Measurements from ENCODE around the gene PNRC2.
"Not testable (repeated sequence)": the region's sequence is repeated elsewhere in the genome, so short reads cannot be mapped to it uniquely, and the experiment has no call there.

The PNRC2 gene

GRCh38 chr1:23979881-23980727 lies 20.5 kb downstream of the PNRC2 start, which contains the start of gene SRSF10:
TSS of gene SRSF10 (minus strand) at chr1:23980327. CDS start at chr1:23980255, 72 bp downstream.
- intact Hi-C loops (cut with DNase I): loop anchor here (2.0 kb wide), 1 partner anchor 19 kb away; no protein-coding TSS in a partner anchor
- DNase-seq: peak; percentile 96 to 99 (median 98)

DNA sequence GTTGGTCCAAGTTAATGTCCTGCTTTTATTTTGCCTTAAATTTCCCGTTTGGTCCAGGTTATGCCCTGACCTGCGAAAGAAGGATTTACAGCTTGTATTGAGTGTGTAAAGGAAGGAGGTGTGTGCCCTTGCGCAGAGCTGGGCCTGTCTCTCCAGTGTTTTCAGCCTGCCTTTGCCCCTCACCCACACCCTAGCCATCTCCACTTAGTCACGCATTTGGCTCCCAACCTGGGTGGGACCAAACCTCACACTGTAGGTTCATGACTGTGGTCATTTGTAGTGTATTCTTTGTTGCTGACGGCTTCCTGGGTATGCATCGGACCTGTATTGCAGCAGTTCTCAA lies 21.1 kb downstream of the PNRC2 start:
- peak in 12 of 42 donors; percentile 7 to 34 (median 14) for DNase-seq
- intact Hi-C loops (cut with DNase I): loop anchor here (2.0 kb wide), 1 partner anchor 20 kb away; no protein-coding TSS in a partner anchor

GRCh38 chr1:23984417-23985186 lies 25.0 kb downstream of the PNRC2 start:
- no peak for DNase-seq
- intact Hi-C loops (cut with DNase I): no loop called here

DNA sequence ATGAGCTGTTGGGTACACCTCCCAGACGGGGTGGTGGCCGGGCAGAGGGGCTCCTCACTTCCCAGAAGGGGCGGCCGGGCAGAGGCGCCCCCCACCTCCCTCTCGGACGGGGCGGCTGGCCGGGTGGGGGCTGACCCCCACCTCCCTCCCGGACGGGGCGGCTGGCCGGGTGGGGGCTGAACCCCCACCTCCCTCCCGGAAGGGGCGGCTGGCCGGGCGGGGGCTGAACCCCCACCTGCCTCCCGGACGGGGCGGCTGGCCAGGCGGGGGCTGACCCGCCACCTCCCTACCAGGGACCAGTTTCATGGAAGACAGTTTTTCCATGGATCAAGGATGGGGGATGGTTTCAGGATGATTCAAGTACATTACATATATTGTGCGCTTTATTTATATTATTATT lies 27.4 kb downstream of the PNRC2 start:
- DNase-seq: not testable (repeated sequence)

DNA sequence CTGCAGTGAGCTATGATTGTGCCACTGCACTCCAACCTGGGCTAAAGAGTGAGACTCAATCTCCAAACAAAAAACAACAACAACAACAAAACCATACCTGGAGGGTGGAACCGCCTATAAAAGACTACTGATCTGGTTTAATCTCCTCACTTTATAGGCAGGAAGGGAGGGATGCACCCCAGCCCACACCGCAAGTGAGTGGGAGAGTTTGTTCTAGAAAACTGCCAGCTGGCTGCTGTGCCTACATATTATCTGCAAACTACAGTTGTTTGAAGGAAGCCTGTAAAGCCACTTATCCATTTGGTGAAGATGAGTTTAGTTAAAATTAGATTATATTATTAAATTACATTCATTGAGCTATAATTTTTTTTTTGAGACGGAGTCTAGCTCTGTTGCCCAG lies 29.6 kb downstream of the PNRC2 start:
- peak in 3 of 42 donors; percentile 9 to 16 (median 10) for DNase-seq
- intact Hi-C loops (cut with DNase I): no loop called here

More for the DNA sequence above, 27.4 kb downstream of the PNRC2 start:
- intact Hi-C loops (cut with DNase I): not testable (repeated sequence)

GRCh38 chr1:23992011-23992410 lies 32.4 kb downstream of the PNRC2 start:
- intact Hi-C loops (cut with DNase I); DNase-seq: not testable (repeated sequence)

DNA sequence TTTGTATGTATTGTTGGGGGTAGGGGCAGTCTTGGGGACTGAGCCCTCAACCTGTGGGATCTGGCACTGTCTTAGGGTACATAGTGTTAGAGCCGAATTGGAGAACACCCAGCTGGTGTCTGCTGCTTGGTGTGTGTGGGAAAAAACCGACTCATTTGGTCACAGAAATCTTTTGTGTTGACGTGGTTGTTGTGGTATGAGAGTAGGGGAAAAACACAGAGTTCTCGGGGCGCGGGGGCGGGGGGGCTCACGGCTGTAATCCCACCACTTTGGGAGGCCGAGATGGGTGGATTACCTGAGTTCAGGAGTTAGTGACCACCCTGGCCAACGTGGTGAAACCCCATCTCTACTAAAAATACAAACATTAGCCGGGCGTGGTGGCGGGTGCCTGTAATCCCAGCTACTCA lies 35.8 kb downstream of the PNRC2 start:
- intact Hi-C loops (cut with DNase I): no loop called here
- DNase-seq: no peak

DNA sequence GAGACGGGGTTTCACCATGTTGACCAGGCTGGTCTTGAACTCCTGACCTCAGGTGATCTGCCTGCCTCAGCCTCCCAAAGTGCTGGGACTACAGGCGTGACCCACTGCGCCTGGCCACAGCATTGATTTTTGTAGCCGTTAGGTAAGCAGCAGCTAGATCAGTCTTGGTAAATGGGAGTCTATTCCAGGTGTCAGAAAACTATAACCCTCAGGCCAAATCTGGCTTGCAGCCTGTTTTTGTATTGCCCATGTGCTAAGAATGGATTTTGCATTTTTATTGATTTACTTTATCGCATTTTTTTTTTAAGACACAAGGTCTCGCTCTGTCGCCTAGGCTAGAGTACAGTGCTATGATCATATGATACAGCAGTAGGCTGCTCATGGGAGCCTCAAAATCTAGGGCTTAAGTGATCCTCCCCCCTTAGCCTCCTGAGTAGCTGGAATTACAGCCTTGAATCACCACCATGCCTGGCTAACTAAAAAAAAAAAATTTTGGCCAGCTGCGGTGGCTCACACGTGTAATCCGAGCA lies 37.1 kb downstream of the PNRC2 start:
- intact Hi-C loops (cut with DNase I): no loop called here
- DNase-seq: no peak

DNA sequence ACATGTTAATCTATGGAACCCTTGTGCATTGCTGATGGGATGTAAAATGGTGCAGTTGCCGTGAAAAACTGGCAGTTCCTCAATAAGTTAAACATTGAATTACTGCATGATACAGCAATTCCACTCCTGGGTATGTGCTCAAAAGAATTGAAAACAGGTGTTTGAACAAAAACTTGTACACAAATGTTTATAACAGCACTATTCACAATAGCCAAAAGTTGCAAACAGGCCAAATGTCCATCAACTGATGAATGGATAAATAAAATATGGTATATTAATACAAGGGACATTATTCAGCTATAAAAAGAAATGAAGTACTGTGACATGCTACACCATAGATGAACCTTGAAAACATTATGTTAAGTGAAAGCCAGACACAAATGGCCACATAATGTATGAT lies 38.2 kb downstream of the PNRC2 start:
- DNase-seq: no peak
- intact Hi-C loops (cut with DNase I): no loop called here

DNA sequence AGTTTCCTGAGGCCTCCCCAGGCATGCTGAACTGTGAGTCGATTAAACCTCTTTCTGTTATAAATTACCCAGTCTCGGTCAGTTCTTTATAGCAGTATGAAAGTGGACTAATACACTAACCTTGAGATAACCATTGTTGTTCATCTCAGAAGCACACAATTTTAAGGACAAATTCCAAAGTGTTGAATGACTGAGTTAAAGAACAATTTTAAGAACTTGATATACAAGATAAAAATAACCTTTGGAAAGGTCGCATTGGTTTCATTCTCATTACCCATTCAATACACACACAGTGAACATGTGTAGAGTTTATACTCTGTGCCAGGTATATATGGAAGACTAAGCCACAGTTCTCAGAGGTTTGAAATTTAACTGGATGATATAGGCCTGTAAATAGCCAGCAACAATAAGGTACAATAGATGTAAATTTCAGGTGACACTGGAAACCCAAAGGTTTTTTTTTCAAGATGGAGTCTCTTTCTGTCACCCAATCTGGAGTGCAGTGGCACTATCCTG lies 39.6 kb downstream of the PNRC2 start:
- DNase-seq: no peak
- intact Hi-C loops (cut with DNase I): no loop called here

- intact Hi-C loops (cut with DNase I): no loop called here
- no peak for DNase-seq
Measured at GRCh38 chr1:24002695-24003094, 43.1 kb downstream of the PNRC2 start.

- intact Hi-C loops (cut with DNase I): no loop called here
- no peak for DNase-seq
Measured at GRCh38 chr1:24003331-24003972, 43.8 kb downstream of the PNRC2 start.

GRCh38 chr1:24004132-24004531 lies 44.5 kb downstream of the PNRC2 start:
- no peak for DNase-seq
- intact Hi-C loops (cut with DNase I): no loop called here

- intact Hi-C loops (cut with DNase I): no loop called here
- no peak for DNase-seq
Measured at GRCh38 chr1:24005163-24005562, 45.5 kb downstream of the PNRC2 start.

GRCh38 chr1:24007079-24007478 lies 47.5 kb downstream of the PNRC2 start:
- no peak for DNase-seq

DNA sequence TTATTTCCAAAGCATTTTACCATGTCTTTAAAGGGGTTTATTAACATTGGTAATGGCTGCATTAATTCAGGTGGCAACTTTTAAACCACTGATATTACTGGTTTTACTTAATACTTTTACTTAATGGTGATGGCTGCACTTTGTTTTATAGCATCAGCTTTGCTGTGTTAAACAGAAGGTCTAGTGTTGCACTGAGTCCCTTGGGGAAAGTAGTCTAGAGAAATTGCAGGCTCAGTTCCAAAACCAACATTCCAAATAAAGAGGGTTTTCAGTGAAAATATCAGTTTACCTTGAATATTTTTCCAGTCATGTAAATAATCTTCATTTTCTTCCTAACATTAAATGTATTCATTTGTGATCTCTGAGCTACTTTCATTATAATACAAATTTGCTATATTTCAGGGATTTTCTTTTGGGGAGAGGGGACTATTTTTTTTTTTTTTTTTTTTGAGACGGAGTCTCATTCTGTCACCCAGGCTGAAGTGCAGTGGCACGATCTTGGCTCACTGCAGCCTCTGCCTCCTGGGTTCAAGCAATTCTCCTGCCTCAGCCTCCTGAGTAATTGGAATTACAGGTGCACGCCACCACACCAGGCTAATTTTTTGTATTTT lies 49.1 kb downstream of the PNRC2 start:
- intact Hi-C loops (cut with DNase I); DNase-seq: not testable (repeated sequence)

More at GRCh38 chr1:24007079-24007478, 47.5 kb downstream of the PNRC2 start:
- intact Hi-C loops (cut with DNase I): no loop called here

DNA sequence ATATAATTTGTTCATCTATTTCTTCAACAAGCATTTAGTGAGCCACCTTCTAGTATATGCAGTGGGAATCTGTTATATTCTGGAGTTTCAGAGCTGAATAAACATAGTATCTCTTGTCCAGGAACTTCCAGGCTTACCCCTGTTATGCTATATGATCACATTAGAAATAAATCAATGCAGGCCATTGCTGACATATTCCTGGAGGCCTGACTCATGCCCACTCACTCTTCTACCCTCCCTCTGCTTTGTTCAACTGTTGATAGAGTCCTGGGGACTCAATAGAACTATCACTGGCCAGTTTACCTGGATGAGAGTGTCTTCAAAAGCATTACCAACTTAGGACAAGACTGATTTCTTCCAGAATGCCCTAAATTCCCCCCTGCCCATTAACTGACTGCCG lies 49.8 kb downstream of the PNRC2 start:
- intact Hi-C loops (cut with DNase I): no loop called here
- no peak for DNase-seq

- intact Hi-C loops (cut with DNase I): no loop called here
- DNase-seq: no peak
Measured at GRCh38 chr1:24010650-24011049, 51.0 kb downstream of the PNRC2 start.

DNA sequence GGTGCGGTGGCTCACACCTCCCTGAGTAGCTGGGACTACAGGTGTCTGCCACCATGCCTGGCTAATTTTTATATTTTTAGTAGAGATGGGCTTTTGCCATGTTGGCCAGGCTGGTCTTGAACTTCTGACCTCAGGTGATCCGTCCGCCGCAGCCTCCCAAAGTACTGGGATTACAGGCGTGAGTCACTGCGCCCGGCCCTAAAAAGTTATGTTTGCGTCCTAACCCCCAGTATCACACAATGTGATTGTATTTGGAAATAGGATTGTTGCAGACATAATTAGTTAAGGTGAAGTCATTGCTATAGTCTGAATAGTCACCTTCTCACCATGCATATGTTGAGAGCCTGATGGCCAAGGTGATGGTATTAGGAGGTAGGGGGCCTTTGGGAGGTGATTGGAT lies 53.2 kb downstream of the PNRC2 start:
- intact Hi-C loops (cut with DNase I); DNase-seq: not testable (repeated sequence)
